GM19328 (cell line): ENCODE results near the gene GLI3.

ENCODE experiments used
- ATAC-seq: cut with Tn5 transposase; IDR thresholded peaks from one replicate; pipeline ENCODE4 v1.9.1; 2021; ENCODE audit warnings: mild to moderate bottlenecking, moderate library complexity; ENCODE audit not compliant: unreplicated experiment

Gene GLI3

DNA sequence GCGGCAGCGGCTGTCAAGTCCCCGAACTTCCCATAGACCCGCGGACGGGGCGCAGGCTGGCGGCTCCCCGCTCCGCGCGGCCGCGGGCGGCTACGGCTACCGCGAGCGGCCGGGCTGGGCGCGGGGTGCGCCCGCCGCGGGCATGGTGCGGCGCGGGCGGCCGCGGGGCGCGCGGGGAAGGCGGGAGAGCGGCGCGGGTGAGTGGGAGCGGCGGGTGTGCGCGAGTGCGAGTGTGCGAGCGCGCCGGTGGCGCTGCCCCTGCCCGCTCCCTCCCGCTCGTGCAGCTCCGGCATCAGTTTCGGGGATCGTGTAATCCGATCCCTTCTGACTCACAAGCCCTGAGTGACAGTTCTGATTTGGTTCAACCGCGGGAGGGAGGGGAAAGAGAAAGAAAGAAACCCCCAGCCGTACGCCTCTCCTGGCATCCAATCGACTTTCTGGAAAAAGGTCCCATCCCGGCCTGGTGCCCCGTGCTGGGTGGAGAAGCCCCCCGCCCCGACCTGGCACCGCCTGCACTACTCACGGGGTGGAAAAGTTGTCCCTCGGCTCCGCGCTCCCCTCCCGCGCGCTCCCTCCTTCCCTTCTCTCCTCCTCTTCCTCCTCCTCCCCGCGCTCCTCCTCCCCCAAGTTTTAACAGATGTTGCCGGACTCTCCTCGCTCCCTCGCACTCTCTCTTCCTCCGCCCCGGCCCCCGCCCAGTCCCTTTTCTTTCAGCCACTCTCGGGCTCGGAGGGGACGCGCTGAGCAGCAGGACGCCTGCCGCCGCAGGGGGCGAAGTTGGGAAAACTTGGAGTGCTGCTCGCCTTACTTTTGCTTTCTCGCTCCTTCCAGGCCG lies at the start of gene GLI3:
Gene GLI3 (minus strand): TSS at position 234 of the 835 bp plus-strand sequence. CDS start 13,956 bp downstream, outside the sequence.
- peak; percentile 59 for ATAC-seq

DNA sequence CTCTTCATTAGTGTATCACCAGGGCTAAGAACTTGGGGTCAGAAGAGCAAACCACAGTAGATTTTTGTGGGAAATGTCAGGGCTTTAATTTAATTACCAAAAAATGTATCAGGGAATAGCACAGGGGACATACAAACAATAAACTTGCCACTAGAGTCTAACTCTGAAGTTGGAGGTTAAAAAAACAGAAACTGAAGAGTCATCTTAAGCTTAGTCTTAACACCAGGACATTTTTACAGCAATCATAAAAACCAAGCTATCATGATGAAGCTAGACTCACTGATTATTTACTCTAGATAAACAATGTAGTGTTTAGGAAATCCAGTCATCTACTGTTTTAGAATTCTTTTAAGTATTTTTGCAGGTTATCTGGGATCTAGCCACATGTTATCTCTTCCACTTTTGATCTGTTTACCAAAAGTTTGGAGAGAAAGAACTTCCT lies 48.4 kb upstream of the GLI3 start:
- ATAC-seq, result no peak

DNA sequence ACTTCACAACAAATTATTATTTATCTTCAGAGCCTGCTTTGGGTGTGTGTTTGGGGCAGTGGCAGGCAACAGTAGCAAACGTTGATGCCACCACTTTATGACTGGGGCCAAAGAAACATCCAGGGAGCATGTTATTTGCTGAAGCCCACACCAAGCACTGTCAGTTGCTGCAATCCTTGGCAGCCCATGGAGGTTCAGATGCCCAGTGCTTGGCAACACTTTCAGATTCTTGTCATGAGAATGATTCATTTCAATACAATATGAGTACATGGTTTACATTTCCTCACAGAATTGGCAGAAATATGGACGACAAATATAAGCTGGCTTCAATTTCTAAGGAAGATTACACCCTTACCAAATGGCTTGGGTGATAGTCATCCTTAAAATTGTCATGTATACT lies 46.5 kb upstream of the GLI3 start:
- ATAC-seq, result no peak

DNA sequence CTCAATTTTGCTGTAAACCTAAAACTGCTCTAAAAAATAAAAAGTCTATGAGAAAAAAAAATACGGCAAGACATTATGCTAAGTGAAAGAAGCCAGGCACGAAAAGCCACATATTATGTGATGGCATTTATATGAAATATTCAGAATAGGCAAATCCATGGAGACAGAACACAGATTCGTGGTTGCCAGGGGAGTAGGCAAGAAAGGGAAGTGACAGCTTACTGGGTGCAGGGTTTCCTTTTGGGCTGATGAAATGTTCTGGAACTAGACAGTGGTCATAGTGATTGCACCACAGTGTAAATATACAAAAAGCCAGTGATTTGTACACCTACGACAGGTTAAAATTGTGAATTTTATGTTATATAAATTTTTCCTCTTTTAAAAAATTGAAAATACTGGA lies 41.3 kb upstream of the GLI3 start:
- no peak for ATAC-seq

DNA sequence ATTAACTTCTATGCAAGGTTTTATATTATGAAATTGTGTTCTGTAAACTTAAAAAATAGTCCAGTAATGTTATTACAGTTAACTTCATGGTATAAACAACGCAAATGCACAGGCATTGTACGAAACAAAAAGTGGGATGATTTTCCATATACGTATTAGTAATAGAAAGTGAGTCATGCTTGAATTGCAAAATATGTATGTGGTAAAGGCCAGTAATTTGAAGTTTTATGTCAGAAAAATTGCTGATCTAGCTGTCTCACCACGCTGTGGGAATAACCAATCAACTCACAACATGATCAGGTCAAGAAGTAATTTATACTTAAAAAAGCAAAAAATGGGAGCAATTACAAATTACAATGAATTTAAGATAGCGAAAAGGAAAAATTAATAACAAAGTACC lies 37.0 kb upstream of the GLI3 start:
- no peak for ATAC-seq

DNA sequence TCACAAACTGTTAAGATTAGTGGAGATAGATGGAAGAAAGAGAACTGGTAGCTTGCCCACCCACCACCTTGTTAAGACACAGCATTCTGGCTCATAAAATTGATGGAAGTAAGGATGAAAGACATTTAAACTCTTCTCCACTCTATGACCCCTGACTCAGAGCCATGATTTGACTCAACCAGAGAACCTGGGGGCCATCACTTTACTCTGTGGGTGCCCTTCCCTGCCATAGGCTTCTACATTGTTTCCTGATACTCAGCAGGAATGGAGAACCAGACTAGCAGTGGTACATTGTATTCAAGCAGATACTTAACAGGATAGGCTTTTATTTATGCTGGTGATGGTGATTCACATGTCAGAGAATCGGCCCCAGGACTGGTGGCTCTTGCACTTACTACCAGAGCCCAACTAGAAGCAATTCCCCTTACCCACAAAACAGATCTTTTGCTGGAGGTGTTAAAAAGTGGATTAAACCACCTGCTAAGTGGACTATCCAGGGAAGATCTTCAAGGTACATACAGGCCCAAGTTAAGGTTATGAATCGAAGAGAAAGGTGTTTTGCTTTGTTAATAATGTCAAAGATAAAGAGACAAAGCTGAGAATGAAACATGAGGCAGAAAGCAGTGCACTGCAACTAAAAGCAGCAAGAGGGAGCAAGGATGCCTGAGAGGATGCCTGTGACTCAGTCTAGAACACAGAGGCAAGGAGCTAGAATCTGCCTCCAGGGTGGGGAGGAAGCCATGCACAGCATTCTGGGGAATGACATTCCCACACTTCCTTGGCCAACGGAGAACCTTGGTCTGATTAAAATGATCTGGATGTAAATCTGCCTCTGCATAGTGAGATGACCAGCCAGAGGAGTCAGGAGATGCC lies 36.0 kb upstream of the GLI3 start:
- ATAC-seq, result no peak

DNA sequence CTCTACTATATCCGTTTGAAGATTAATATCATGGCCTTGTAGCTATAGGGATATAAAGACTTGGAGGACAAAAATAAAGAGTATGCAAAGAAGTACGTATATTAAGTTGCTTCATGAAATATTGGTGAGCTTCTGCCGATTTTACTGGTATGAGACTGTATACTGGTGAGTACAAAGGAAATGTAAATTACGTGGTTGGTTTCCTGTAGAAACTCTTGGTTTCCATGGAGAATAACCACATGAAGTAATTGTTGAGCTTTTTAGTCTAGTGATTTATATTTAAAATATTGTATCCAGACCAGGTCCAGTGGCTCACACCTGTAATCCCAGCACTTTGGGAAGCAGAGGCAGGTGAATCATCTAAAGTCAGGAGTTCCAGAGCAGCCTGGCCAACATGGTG lies 32.2 kb upstream of the GLI3 start:
- ATAC-seq, result no peak

DNA sequence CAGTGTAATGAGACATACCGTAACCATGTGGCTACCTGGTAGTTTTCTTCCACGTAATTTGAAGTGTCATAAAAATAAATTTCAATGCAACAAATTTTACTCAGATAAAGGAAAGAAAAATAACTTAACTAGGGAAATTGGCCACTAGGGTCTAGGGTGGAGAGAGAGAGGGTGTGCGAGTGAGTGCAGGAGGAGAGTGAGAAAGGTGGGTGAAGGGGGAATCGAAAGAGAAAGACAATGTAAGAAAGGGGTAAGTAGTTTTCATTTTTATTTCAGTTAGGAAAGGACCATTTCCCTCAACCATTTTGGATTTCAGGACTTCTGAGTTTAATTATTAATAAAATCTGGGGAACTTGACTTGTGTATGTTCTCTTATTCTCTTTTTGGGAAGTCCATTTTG lies 27.7 kb upstream of the GLI3 start:
- no peak for ATAC-seq

DNA sequence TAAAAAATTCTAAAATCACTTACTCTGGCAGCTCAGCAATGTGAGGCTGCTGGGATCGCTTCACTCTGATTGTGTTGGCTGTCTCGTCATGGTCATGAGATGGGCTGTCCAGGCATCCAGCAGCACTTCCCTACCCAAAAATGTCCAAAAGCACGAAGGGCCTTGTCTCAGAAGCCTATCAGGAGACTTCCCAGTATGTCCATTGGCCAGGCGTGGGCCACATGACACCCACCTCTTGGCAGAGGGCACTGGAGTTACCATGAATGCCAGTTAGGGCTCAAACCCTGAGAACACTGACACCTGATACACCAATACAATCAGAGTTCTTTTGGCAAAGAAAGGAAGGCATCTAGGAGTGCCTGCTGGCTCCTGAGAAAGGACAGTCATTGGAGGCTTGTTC lies 27.0 kb upstream of the GLI3 start:
- ATAC-seq, result no peak

DNA sequence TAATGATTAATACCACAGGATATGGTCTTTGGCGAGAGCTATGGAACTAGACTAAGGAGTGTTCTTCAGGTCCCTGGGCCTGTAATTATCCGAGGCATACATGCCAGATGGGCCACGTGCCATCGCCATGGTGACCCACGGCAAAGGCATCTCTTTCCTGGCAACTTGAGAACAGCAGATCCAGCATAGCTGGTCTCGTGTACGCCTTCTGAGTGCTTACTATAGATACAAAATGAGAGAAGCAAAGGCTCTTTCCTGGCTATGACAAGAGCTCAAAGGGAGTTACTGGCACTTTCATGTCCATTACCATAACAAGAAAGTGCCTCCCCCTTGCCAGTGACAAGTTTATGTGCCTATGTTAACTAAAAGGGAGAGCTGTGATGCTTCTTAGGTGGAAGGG lies 26.0 kb upstream of the GLI3 start:
- ATAC-seq, result no peak

DNA sequence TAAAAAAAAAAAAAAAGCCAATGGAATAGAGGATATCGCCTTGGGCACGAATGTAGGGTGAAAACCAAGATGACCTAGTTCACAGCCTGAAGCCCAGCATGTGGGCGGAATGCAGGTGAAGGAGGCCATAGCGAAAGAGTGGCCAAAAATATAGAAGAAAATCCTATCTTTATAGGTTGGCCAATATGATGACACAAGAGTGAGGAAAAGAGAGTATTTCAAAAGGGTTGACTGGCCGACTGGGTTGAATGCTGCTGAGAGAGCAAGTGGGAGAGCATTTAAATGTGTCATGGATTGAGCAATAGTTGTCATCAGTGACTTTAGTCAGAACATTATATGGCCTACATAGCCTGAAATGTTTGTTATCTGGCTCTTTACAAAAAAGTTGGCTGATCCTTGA lies 17.2 kb upstream of the GLI3 start:
- ATAC-seq, result no peak

DNA sequence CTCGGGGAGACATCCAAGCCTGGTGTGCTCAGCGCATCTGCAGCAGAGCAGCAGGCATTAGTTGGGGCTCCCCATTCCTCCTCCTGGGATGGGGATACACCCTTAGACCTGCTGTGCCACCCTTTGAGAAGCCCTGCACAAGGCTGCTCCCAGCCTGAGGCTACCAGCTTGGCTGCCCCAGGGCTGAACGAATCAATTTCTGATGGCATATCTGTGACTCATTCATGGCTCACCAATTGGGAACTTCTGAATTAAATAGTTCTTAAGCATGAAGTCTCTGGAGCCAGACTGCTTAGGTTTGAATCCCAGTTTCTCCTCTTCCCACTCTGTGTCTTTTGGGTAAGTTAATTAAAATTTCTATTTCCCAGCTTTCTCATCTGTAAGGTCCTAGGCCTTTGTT lies 16.3 kb upstream of the GLI3 start:
- no peak for ATAC-seq

DNA sequence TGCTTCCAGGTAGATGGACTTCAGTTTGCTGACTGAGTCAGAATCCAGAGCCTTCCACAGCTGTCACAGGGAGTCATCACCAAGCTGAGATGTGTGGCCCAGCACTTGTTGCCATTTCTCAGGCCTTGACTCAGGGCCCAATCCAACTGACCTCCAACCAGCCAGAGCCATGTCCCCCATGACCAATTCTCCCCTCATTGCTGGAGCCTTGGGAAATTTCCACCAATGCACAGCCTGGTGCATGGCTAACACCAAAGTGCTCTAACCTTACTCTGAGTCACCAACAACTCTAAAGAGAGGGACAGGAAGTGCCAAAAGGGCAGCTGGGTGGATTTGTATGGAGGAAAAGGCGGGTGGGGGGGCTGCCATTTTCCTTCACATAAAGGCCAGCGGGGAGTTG lies 13.4 kb upstream of the GLI3 start:
- no peak for ATAC-seq

DNA sequence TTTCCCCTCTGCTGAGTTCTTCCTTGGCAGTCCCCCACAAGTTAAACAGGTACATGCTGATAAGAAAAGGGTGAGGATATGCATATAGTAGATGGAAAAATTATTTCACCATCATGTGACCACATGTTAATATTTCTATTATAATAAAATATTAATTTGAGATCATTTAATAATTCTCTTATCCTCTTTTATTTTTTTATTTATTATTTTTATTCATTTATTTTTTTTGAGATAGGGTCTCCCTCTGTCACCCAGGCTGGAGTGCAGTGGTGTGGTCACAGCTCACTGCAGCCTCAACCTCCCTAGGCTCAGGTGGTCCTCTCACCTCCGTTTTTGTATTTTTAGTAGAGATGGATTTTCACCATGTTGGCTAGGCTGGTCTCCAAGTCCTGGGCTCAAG lies 11.6 kb upstream of the GLI3 start:
- no peak for ATAC-seq

DNA sequence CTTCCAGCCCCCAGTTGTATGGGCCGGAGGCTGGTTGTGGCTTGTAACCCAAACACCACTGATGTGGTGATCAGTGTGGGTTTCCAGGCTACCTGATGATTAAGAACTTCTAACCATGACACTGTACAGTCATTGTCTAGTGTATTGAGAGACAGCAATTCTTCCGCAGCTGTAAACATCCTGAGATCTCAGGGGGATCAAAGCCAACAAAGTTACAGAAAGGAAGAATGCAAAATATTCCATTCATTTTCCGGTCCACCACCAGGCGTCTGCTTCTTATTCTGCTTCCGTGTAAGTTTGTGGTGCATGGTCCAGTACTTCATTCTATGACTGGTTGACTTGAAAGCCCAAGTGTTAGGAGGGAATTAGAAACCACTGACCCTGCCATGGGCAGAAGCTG lies 10.3 kb upstream of the GLI3 start:
- no peak for ATAC-seq

DNA sequence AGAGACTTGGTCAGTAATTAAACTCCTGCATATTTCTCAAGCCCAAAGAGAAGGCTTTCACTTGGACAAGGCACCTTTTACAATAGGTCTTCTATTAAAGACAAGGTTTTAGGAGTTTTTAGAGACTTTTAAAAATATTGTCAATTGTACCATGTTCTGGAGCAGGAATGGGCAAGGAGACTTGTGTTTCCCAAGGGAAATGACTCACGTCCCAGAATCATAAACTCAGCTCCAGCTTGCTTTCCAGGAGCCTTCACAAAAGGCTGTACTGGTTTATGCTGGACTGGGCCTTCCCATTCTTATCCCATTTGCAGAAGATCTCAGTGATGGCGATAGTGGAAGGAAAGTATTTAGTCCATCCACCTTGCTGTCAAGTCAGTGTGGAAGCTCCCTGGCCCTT lies 7.8 kb upstream of the GLI3 start:
- no peak for ATAC-seq

DNA sequence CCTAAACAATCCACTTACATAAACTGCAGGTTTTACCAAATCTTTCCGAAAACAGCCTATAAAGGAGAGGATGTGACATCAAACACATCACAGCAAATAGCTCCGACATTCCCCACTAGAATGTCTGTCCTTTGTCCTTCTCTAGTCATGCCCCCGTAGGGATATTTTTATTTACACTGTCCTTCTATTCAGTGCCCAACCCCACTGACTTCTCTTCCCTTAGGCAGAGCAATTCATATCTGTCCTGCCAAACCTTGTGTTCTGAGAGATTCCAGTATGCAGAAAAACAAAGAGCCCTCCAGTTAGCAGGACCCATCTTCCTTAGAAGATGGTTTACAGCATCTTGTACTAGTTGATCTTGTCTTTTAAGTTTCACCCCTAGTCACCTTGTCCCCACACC lies 5.4 kb upstream of the GLI3 start:
- ATAC-seq, result no peak

DNA sequence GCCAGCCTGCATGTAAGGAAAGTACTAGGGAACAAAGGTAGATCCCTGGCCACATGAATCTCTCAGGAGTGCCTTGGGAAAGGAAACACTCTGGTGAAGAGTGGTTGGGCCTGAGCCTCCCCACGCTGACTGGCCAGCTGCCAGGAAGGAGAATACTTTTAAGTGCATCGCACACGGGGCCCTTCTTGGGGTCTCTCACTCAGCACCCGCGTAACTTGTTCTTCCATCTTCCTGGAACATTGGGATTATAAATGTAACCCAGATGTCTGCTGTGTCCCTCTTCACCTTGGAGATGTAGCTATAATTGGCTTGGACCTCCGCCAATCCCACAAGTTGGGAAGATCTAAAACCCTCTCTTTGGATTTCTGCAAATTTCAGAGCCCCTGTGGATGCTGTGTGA lies 4.4 kb upstream of the GLI3 start:
- ATAC-seq, result no peak

DNA sequence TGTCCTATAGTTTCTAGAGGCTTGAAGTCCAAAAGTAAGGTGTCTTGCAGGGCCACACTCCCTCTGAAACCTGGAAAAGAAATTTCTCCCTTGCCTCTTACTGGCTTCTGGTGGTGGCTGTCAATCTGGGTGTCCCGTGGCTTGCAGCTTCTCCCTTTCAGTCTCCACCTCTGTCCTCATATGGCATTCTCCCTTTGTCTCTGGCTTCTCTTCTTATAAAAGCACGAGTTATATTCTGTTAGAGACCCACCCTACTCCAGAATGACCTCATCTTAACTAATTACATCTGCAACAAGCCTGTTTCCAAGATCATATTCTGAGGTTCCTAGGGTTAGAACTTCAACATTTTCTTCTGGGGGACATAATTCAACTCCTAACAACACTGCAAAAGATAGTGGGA lies 3.4 kb upstream of the GLI3 start:
- no peak for ATAC-seq

DNA sequence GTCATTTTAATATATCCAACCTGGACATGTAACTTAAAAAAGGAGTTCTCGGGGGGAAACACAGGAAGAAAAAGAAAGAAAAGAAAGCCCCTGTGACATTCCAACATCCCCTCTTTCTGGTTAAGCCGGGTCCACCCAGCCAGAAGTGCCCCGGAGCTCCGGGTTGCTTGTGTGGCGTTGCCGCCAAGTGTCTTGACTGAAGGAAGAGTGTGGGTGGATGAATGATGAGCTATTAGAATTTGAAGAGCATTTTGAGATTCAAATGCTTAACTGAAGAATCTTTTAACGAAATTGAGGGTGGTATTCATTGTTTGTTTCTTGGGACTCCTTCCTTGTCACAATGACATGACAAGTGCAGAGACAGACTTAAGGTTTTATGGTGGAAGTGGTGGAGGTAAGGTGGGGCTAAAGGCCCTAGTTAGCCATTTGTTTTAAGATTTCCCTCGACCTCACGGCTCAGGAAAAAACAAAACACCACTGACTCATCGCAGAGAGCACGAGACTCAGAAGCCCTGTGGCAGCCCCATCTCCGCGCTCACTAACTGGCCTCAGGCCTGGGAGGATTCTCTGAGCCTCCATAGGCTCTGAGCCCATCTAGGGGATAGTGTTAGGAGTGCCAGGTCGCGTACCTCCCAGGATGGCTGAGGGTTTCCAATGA lies 1.8 kb upstream of the GLI3 start:
- ATAC-seq, result no peak

DNA sequence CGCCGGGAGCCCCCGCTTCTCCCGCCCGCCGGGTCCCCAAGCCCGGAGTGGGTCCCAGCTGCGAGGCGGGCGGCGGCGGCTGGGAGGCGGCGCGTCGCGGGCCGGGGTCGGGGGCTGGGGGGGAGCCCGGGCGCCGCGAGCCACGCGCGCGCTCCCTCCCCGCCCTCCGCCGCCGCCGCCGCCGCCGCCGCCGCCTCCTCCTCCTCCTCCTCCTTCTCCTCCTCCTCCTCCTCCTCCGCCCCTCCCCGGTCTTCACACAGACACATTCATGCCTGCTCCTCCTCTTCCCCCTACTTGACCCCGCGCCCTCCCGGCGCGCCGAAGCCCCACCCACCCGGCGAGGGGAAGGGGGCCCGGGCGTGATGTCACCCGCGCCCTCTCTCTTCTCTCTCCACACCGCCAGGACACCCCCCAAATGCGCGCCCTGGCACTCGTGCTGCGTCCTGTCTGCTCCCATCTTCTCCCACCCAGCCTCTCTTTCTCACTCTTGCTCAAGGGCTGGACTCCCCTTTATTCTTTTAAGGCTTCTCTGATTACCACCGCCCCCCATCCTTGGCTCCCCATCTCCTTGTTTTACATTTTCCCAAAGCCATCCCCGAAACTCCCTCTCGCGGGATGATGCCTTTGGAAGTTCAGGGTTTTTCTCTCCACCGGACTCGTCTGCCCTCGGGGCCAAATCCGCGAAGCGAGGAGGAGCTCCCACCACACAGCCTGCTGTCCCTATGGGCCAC lies 967 bp upstream of the GLI3 start:
- no peak for ATAC-seq
